ENCODE data around the gene CLCN6. TPM values are rescaled to one million over a fixed set of nuclear protein-coding genes. Genes with fewer than 3 reads are reported as not detected.

The CLCN6 gene
- total and polyA plus RNA-seq, 4 donors = 5.0 to 9.0 (median 6.5) TPM

- Histone ChIP-seq H3K36me3 (ENCODE audit: control insufficient read depth in 4 of 4, insufficient read depth in 3 of 4, low read depth in 1 of 4, low read length in 3 of 4) (no peaks in the 10 kb centered on the region), H3K9ac (ENCODE audit: low read depth in 1 of 2, low read length in 2 of 2) (no peak overlapping the region), H3K27ac (ENCODE audit: low read depth in 1 of 2, low read length in 2 of 2) (no peak overlapping the region), H3K4me3 (ENCODE audit: low read depth in 1 of 3, low read length in 3 of 3) (no peak overlapping the region), H3K27me3 (ENCODE audit: control insufficient read depth in 4 of 4, insufficient read depth in 4 of 4, low read length in 3 of 4) (no peaks in the 10 kb centered on the region), H3K9me3 (ENCODE audit: control insufficient read depth in 4 of 4, low read length in 3 of 4) (no peaks in the 10 kb centered on the region), H3K4me1 (ENCODE audit: control insufficient read depth in 4 of 4, insufficient read depth in 4 of 4, low read length in 3 of 4) (peaks cover 0 to 19% (median 10%) of the 10 kb centered on the region in 4 donors)
- DNase-seq (ENCODE audit: low spot score) = no peak
- TF ChIP-seq, protein P1, sequence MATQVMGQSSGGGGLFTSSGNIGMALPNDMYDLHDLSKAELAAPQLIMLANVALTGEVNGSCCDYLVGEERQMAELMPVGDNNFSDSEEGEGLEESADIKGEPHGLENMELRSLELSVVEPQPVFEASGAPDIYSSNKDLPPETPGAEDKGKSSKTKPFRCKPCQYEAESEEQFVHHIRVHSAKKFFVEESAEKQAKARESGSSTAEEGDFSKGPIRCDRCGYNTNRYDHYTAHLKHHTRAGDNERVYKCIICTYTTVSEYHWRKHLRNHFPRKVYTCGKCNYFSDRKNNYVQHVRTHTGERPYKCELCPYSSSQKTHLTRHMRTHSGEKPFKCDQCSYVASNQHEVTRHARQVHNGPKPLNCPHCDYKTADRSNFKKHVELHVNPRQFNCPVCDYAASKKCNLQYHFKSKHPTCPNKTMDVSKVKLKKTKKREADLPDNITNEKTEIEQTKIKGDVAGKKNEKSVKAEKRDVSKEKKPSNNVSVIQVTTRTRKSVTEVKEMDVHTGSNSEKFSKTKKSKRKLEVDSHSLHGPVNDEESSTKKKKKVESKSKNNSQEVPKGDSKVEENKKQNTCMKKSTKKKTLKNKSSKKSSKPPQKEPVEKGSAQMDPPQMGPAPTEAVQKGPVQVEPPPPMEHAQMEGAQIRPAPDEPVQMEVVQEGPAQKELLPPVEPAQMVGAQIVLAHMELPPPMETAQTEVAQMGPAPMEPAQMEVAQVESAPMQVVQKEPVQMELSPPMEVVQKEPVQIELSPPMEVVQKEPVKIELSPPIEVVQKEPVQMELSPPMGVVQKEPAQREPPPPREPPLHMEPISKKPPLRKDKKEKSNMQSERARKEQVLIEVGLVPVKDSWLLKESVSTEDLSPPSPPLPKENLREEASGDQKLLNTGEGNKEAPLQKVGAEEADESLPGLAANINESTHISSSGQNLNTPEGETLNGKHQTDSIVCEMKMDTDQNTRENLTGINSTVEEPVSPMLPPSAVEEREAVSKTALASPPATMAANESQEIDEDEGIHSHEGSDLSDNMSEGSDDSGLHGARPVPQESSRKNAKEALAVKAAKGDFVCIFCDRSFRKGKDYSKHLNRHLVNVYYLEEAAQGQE (IDR thresholded peaks at IDR 0.05) = no peak
- TF ChIP-seq RAD21 (IDR thresholded peaks at IDR 0.05) = no peak
- TF ChIP-seq, protein P2, sequence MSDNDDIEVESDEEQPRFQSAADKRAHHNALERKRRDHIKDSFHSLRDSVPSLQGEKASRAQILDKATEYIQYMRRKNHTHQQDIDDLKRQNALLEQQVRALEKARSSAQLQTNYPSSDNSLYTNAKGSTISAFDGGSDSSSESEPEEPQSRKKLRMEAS (IDR thresholded peaks at IDR 0.05) = no peak
- 97% methylated on average over 15 of the region's 15 CpGs for WGBS
These were observed 27.0 kb upstream of the CLCN6 start for GRCh38 chr1:11778844-11779623.

DNA sequence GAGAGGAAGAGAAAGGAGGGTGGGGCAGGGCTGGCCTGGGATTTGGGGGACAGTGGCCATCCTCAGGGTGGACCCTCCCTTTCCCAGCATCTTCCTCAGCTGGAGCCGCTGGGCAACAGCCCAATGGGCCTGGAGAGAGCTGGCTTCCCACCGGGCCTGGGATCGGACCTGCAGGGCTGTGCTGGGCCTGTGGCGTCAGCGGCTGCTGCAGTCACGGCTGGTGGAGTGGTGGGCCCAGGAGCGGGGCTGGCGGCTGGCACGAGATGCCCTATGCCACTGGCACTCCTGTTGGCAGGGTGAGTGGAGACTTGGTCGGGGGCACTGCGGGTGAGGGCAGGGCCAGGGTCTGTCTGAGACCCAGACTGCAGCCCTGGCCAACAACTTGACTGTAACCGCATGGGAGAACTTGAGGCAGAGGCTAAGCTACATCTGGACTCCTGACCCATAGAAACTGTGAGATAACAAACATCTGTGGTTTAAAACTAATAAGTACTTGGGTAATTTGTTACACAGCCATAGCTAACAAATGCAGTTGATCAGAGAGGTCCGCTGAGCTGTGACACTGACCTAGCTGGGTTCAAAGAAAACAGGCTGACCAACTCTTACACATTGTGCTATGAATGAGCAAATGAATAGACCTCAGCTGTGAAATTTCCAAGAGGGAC, 26.1 kb upstream of the CLCN6 start:
- Histone ChIP-seq H3K9ac (ENCODE audit: low read depth in 1 of 2, low read length in 2 of 2) (no peak overlapping the region), H3K9me3 (ENCODE audit: control insufficient read depth in 4 of 4, low read length in 3 of 4) (no peaks in the 10 kb centered on the region), H3K27me3 (ENCODE audit: control insufficient read depth in 4 of 4, insufficient read depth in 4 of 4, low read length in 3 of 4) (no peaks in the 10 kb centered on the region), H3K4me3 (ENCODE audit: low read depth in 1 of 3, low read length in 3 of 3) (no peak overlapping the region), H3K27ac (ENCODE audit: low read depth in 1 of 2, low read length in 2 of 2) (no peak overlapping the region), H3K36me3 (ENCODE audit: control insufficient read depth in 4 of 4, insufficient read depth in 3 of 4, low read depth in 1 of 4, low read length in 3 of 4) (no peaks in the 10 kb centered on the region), H3K4me1 (ENCODE audit: control insufficient read depth in 4 of 4, insufficient read depth in 4 of 4, low read length in 3 of 4) (peaks cover 0 to 26% (median 11%) of the 10 kb centered on the region in 4 donors)
- no peak for DNase-seq (ENCODE audit: low spot score)
- 88% methylated on average over 13 of the region's 13 CpGs for WGBS
- no peak for TF ChIP-seq ATF3 (IDR thresholded peaks at IDR 0.05)
- TF ChIP-seq, protein P2 (IDR thresholded peaks at IDR 0.05) = no peak

- Histone ChIP-seq H3K27ac (ENCODE audit: low read depth in 1 of 2, low read length in 2 of 2) (no peak overlapping the region), H3K27me3 (ENCODE audit: control insufficient read depth in 4 of 4, insufficient read depth in 4 of 4, low read length in 3 of 4) (no peaks in the 10 kb centered on the region), H3K4me3 (ENCODE audit: low read depth in 1 of 3, low read length in 3 of 3) (no peak overlapping the region), H3K36me3 (ENCODE audit: control insufficient read depth in 4 of 4, insufficient read depth in 3 of 4, low read depth in 1 of 4, low read length in 3 of 4) (no peaks in the 10 kb centered on the region), H3K4me1 (ENCODE audit: control insufficient read depth in 4 of 4, insufficient read depth in 4 of 4, low read length in 3 of 4) (peaks cover 0 to 32% (median 18%) of the 10 kb centered on the region in 4 donors), H3K9ac (ENCODE audit: low read depth in 1 of 2, low read length in 2 of 2) (no peak overlapping the region), H3K9me3 (ENCODE audit: control insufficient read depth in 4 of 4, low read length in 3 of 4) (no peaks in the 10 kb centered on the region)
- no peak for DNase-seq (ENCODE audit: low spot score)
- 85% methylated on average over 10 of the region's 10 CpGs for WGBS
- TF ChIP-seq YY1 (IDR thresholded peaks at IDR 0.05) (no peak), SP1 (IDR thresholded peaks at IDR 0.05) (no peak), GABPA (IDR thresholded peaks at IDR 0.05 in 1 of 2, conservative IDR thresholded peaks at IDR 0.05 in 1 of 2) (no peak), RAD21 (IDR thresholded peaks at IDR 0.05) (no peak), ATF3 (IDR thresholded peaks at IDR 0.05) (no peak), FOXA1 (IDR thresholded peaks at IDR 0.05) (no peak)
These were observed 25.4 kb upstream of the CLCN6 start for GRCh38 chr1:11780380-11781147.

Measured in liver (tissue), 9 donors.